Large intestine (tissue), 3 donors: ENCODE results near the gene PSAPL1. TPM values are rescaled to one million over a fixed set of nuclear protein-coding genes. Genes with fewer than 3 reads are reported as not detected.

Experiments
- DNase-seq, 2 donors: peaks; one replicate each; pipeline versions ENCODE4 v3.0.0 to v3.0.0-alpha.2; 2013
- H3K27ac ChIP-seq: one replicate; pipeline ENCODE4 v1.5.1; 2013; ENCODE audit warnings: low read length
- H3K27me3 ChIP-seq: 2 replicates; pipeline ENCODE4 v1.6.1; 2013; ENCODE audit warnings: low read length; ENCODE audit not compliant: control insufficient read depth, insufficient read depth
- H3K36me3 ChIP-seq: 2 replicates; pipeline ENCODE4 v1.6.1; 2013; ENCODE audit warnings: low read length; ENCODE audit not compliant: control insufficient read depth, insufficient read depth
- H3K4me1 ChIP-seq: one replicate; pipeline ENCODE4 v1.6.1; 2013; ENCODE audit warnings: low read length; ENCODE audit not compliant: control insufficient read depth, insufficient read depth
- H3K4me3 ChIP-seq: one replicate; pipeline ENCODE4 v1.5.1; 2013; ENCODE audit warnings: low read length
- H3K9me3 ChIP-seq: one replicate; pipeline ENCODE4 v1.6.1; 2013; ENCODE audit warnings: mild to moderate bottlenecking, low read depth, low read length, moderate library complexity; ENCODE audit not compliant: control insufficient read depth
- WGBS: methylation state at CpG from one replicate; pipeline ENCODE4 v1.1.5; 2013; ENCODE audit warnings: low lambda C conversion rate; ENCODE audit not compliant: insufficient coverage; 5-methylcytosine and 5-hydroxymethylcytosine counted together
- polyA plus RNA-seq: library from polyadenylated mRNA; unstranded; fragments of 120-200 nt; gene quantifications from one replicate; pipeline ENCODE4 v1.2.1, GENCODE V29; 2013

Gene PSAPL1
- polyA plus RNA-seq, 1 donor = 0.49 TPM

- H3K4me3 ChIP-seq = no peak overlapping the region
- DNase-seq = no peak
- no peaks in the 10 kb centered on the region for H3K36me3 ChIP-seq
- no peaks in the 10 kb centered on the region for H3K27me3 ChIP-seq
- no peaks in the 10 kb centered on the region for H3K4me1 ChIP-seq
- no CpG with 5 or more reads among the region's 28 CpGs for WGBS
- H3K27ac ChIP-seq = no peak overlapping the region
- no peaks in the 10 kb centered on the region for H3K9me3 ChIP-seq
These were observed 8.9 kb downstream of the PSAPL1 start for GRCh38 chr4:7425591-7426468.

- no peak for DNase-seq
These were observed 9.6 kb downstream of the PSAPL1 start for GRCh38 chr4:7425124-7425523.

GRCh38 chr4:7424553-7425111, 10.1 kb downstream of the PSAPL1 start:
- H3K36me3 ChIP-seq = no peaks in the 10 kb centered on the region
- no peak overlapping the region for H3K27ac ChIP-seq
- H3K9me3 ChIP-seq = no peaks in the 10 kb centered on the region
- H3K4me1 ChIP-seq = no peaks in the 10 kb centered on the region
- no peak for DNase-seq
- H3K4me3 ChIP-seq = no peak overlapping the region
- H3K27me3 ChIP-seq = no peaks in the 10 kb centered on the region
- no CpG with 5 or more reads among the region's 18 CpGs for WGBS

More at GRCh38 chr4:7425124-7425523, 9.6 kb downstream of the PSAPL1 start:
- Histone ChIP-seq H3K27me3 (no peaks in the 10 kb centered on the region), H3K4me3 (no peak overlapping the region), H3K4me1 (no peaks in the 10 kb centered on the region), H3K27ac (no peak overlapping the region), H3K36me3 (no peaks in the 10 kb centered on the region), H3K9me3 (no peaks in the 10 kb centered on the region)
- WGBS = 100% methylated on average over 1 of the region's 13 CpGs

- H3K27me3 ChIP-seq = no peaks in the 10 kb centered on the region
- no peak for DNase-seq
- WGBS = no CpG with 5 or more reads among the region's 17 CpGs
- no peak overlapping the region for H3K4me3 ChIP-seq
- no peak overlapping the region for H3K27ac ChIP-seq
- H3K4me1 ChIP-seq = no peaks in the 10 kb centered on the region
- no peaks in the 10 kb centered on the region for H3K9me3 ChIP-seq
- no peaks in the 10 kb centered on the region for H3K36me3 ChIP-seq
These were observed 10.8 kb downstream of the PSAPL1 start for GRCh38 chr4:7423801-7424552.

- no peaks in the 10 kb centered on the region for H3K4me1 ChIP-seq
- H3K27me3 ChIP-seq = no peaks in the 10 kb centered on the region
- WGBS = no CpG with 5 or more reads among the region's 5 CpGs
- no peak for DNase-seq
- H3K4me3 ChIP-seq = no peak overlapping the region
- H3K9me3 ChIP-seq = no peaks in the 10 kb centered on the region
- H3K36me3 ChIP-seq = no peaks in the 10 kb centered on the region
- no peak overlapping the region for H3K27ac ChIP-seq
These were observed 11.3 kb downstream of the PSAPL1 start for GRCh38 chr4:7423391-7423790.

- no peak for DNase-seq
- H3K4me3 ChIP-seq = no peak overlapping the region
- no peaks in the 10 kb centered on the region for H3K9me3 ChIP-seq
- no peaks in the 10 kb centered on the region for H3K36me3 ChIP-seq
- H3K4me1 ChIP-seq = no peaks in the 10 kb centered on the region
- WGBS = no CpG with 5 or more reads among the region's 9 CpGs
- H3K27me3 ChIP-seq = no peaks in the 10 kb centered on the region
- no peak overlapping the region for H3K27ac ChIP-seq
These were observed 11.9 kb downstream of the PSAPL1 start for GRCh38 chr4:7422898-7423180.

- no peaks in the 10 kb centered on the region for H3K36me3 ChIP-seq
- H3K9me3 ChIP-seq = no peaks in the 10 kb centered on the region
- WGBS = no CpG with 5 or more reads among the region's 19 CpGs
- H3K4me3 ChIP-seq = no peak overlapping the region
- DNase-seq = no peak
- H3K27me3 ChIP-seq = no peaks in the 10 kb centered on the region
- no peak overlapping the region for H3K27ac ChIP-seq
- no peaks in the 10 kb centered on the region for H3K4me1 ChIP-seq
These were observed 12.4 kb downstream of the PSAPL1 start for GRCh38 chr4:7422151-7422897.

- H3K36me3 ChIP-seq = no peaks in the 10 kb centered on the region
- H3K9me3 ChIP-seq = no peaks in the 10 kb centered on the region
- no peaks in the 10 kb centered on the region for H3K27me3 ChIP-seq
- DNase-seq = no peak
- no peaks in the 10 kb centered on the region for H3K4me1 ChIP-seq
- H3K27ac ChIP-seq = no peak overlapping the region
- no peak overlapping the region for H3K4me3 ChIP-seq
- WGBS = 90% methylated on average over 2 of the region's 24 CpGs
These were observed 13.2 kb downstream of the PSAPL1 start for GRCh38 chr4:7421356-7422150.

- H3K4me1 ChIP-seq = no peaks in the 10 kb centered on the region
- WGBS = no CpG with 5 or more reads among the region's 14 CpGs
- no peak overlapping the region for H3K27ac ChIP-seq
- no peaks in the 10 kb centered on the region for H3K36me3 ChIP-seq
- H3K27me3 ChIP-seq = no peaks in the 10 kb centered on the region
- H3K4me3 ChIP-seq = no peak overlapping the region
- no peak for DNase-seq
- H3K9me3 ChIP-seq = no peaks in the 10 kb centered on the region
These were observed 14.1 kb downstream of the PSAPL1 start for GRCh38 chr4:7420661-7421040.
